ENCODE data around the gene AHDC1. TPM values are rescaled to one million over a fixed set of nuclear protein-coding genes. Genes with fewer than 3 reads are reported as not detected.

Gene AHDC1
- total RNA-seq, 1 experiment from 2014 or later = 33.7 TPM

DNA sequence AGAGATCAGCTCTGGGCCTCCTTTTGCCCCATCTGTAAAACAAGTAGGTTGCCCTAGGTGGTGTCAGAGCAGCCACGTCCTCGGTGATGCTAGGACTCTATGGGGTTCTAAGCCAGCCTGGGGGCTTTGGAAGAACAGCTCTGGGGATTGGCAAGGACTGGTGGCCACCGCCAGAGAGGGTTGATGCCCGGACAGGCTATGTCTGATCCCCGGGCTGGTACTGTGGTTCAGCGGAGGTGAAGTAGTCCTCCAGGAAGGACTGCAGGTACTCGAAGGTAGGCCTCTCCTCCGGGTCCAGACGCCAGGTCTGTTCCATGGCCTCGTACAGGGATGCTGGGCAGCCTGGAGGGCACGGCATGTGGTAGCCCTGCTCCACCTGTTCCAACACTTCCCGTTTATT lies 8.8 kb upstream of the AHDC1 start:
- H3K9ac ChIP-seq (ENCODE audit: low read length) = no peak overlapping the region
- H3K9me2 ChIP-seq (ENCODE audit: insufficient read depth) = no peaks in the 10 kb centered on the region
- intact Hi-C loops (cut with micrococcal nuclease) = no loop called here
- H3K4me1 ChIP-seq (ENCODE audit: control insufficient read depth in 1 of 2, insufficient read depth in 2 of 2, low read length in 2 of 2) = peaks cover 0 to 3% of the 10 kb centered on the region in 2 experiments; a peak in 2 of 4 replicates
- no peak overlapping the region for H3K4me3 ChIP-seq (replicated peaks in 1 of 2; ENCODE audit: low read depth in 1 of 2, low read length in 2 of 2)
- TF ChIP-seq SP1 (IDR thresholded peaks at IDR 0.05; ENCODE audit: low read depth) = no peak
- no peak for TF ChIP-seq EGR1 (IDR thresholded peaks at IDR 0.05; ENCODE audit: low read depth)
- no peaks in the 10 kb centered on the region for H4K20me1 ChIP-seq (ENCODE audit: insufficient read depth)
- POLR2A ChIA-PET = no interaction called here
- no peak overlapping the region for H3K4me2 ChIP-seq (ENCODE audit: low read length)
- no peaks in the 10 kb centered on the region for H3K79me2 ChIP-seq (ENCODE audit: insufficient read depth, low read length)
- H3K9me3 ChIP-seq (ENCODE audit: control insufficient read depth in 1 of 2, insufficient read depth in 1 of 2, low read depth in 1 of 2, low read length in 2 of 2) = no peaks in the 10 kb centered on the region
- CTCF ChIA-PET = no interaction called here
- no peaks in the 10 kb centered on the region for H3K27me3 ChIP-seq (ENCODE audit: insufficient read depth, low read length)
- H2AFZ ChIP-seq (ENCODE audit: low read depth, low read length, poor library complexity, severe bottlenecking) = no peak overlapping the region
- no peak for ATAC-seq
- BruUV-seq (replicated peaks) = no TSS peak
- no peaks in the 10 kb centered on the region for H3K36me3 ChIP-seq (ENCODE audit: control insufficient read depth in 1 of 2, insufficient read depth in 2 of 2, low read length in 2 of 2)
- no peak overlapping the region for H3K27ac ChIP-seq (ENCODE audit: low read depth, low read length)
- RAD21 ChIA-PET (ENCODE audit: low non-redundant PET in 1 of 2, low total read pairs in 2 of 2, uncharacterized antibody in 2 of 2, unreplicated experiment in 2 of 2) = no interaction called here
- no peak for DNase-seq (ENCODE audit: low read depth, low spot score)

DNA sequence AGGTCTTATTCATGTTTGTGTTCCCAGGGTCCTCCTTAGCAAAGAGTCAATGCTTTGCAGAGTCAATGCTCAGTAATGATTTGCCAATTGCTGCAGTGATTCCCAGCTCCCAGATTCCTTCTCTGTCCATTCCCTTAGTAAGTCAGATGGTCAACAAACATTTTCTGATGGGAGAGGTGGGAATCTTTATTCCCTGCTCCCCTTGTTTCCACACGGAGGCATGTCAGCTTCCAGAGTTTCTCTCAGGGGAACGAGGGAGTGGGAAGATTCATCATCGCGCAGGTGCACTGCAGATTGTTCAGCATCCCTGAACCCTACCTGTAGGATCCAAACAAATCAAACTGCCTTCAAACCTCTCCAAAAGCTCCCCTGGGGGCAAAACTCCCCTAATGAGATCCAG lies 7.5 kb upstream of the AHDC1 start:
- H3K9me2 ChIP-seq (ENCODE audit: insufficient read depth) = no peaks in the 10 kb centered on the region
- no peak overlapping the region for H3K9ac ChIP-seq (ENCODE audit: low read length)
- ChIA-PET CTCF (interaction anchor here (0.7 to 7.2 kb wide), 2 partner anchors 52 to 54 kb away, joined by 3 to 74 read pairs; no protein-coding TSS in a partner anchor), RAD21 (ENCODE audit: low non-redundant PET in 1 of 2, low total read pairs in 2 of 2, uncharacterized antibody in 2 of 2, unreplicated experiment in 2 of 2) (no interaction called here), POLR2A (no interaction called here)
- BruUV-seq (replicated peaks) = no TSS peak
- ATAC-seq (no peak), DNase-seq (ENCODE audit: low read depth, low spot score) (no peak)
- no peaks in the 10 kb centered on the region for H3K36me3 ChIP-seq (ENCODE audit: control insufficient read depth in 1 of 2, insufficient read depth in 2 of 2, low read length in 2 of 2)
- H3K4me1 ChIP-seq (ENCODE audit: control insufficient read depth in 1 of 2, insufficient read depth in 2 of 2, low read length in 2 of 2) = peaks cover 4 to 15% of the 10 kb centered on the region in 2 experiments; a peak in 3 of 4 replicates
- no peak overlapping the region for H3K4me3 ChIP-seq (replicated peaks in 1 of 2; ENCODE audit: low read depth in 1 of 2, low read length in 2 of 2)
- no peaks in the 10 kb centered on the region for H3K27me3 ChIP-seq (ENCODE audit: insufficient read depth, low read length)
- H3K9me3 ChIP-seq (ENCODE audit: control insufficient read depth in 1 of 2, insufficient read depth in 1 of 2, low read depth in 1 of 2, low read length in 2 of 2) = no peaks in the 10 kb centered on the region
- no peak overlapping the region for H3K27ac ChIP-seq (ENCODE audit: low read depth, low read length)
- no peak overlapping the region for H2AFZ ChIP-seq (ENCODE audit: low read depth, low read length, poor library complexity, severe bottlenecking)
- H3K79me2 ChIP-seq (ENCODE audit: insufficient read depth, low read length) = no peaks in the 10 kb centered on the region
- intact Hi-C loops (cut with micrococcal nuclease) = no loop called here
- H4K20me1 ChIP-seq (ENCODE audit: insufficient read depth) = no peaks in the 10 kb centered on the region
- H3K4me2 ChIP-seq (ENCODE audit: low read length) = no peak overlapping the region
- TF ChIP-seq FOSL1 (IDR thresholded peaks at IDR 0.05; ENCODE audit: low read depth) (no peak), CEBPB (IDR thresholded peaks at IDR 0.05; ENCODE audit: low read depth) (no peak), TCF7L2 (IDR thresholded peaks at IDR 0.05; ENCODE audit: borderline replicate concordance, extremely low read depth, insufficient read depth, insufficient read length) (no peak), SRF (IDR thresholded peaks at IDR 0.05; ENCODE audit: low read depth) (no peak), CBX3 (IDR thresholded peaks at IDR 0.05; ENCODE audit: low read depth) (no peak), EZH2 (IDR thresholded peaks at IDR 0.05) (no peak), YY1 (IDR thresholded peaks at IDR 0.05; ENCODE audit: extremely low read depth, insufficient replicate concordance, low read depth, low read length) (no peak), JUND (IDR thresholded peaks at IDR 0.05) (no peak), EGR1 (IDR thresholded peaks at IDR 0.05; ENCODE audit: low read depth) (no peak), ELF1 (IDR thresholded peaks at IDR 0.05; ENCODE audit: borderline replicate concordance, low read depth) (no peak), EZH2phosphoT487 (IDR thresholded peaks at IDR 0.05; ENCODE audit: borderline replicate concordance) (no peak), SIN3A (IDR thresholded peaks at IDR 0.05; ENCODE audit: low read depth) (no peak)
- TF ChIP-seq, protein P1, sequence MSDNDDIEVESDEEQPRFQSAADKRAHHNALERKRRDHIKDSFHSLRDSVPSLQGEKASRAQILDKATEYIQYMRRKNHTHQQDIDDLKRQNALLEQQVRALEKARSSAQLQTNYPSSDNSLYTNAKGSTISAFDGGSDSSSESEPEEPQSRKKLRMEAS (IDR thresholded peaks at IDR 0.05) = no peak
- TF ChIP-seq, protein P2, sequence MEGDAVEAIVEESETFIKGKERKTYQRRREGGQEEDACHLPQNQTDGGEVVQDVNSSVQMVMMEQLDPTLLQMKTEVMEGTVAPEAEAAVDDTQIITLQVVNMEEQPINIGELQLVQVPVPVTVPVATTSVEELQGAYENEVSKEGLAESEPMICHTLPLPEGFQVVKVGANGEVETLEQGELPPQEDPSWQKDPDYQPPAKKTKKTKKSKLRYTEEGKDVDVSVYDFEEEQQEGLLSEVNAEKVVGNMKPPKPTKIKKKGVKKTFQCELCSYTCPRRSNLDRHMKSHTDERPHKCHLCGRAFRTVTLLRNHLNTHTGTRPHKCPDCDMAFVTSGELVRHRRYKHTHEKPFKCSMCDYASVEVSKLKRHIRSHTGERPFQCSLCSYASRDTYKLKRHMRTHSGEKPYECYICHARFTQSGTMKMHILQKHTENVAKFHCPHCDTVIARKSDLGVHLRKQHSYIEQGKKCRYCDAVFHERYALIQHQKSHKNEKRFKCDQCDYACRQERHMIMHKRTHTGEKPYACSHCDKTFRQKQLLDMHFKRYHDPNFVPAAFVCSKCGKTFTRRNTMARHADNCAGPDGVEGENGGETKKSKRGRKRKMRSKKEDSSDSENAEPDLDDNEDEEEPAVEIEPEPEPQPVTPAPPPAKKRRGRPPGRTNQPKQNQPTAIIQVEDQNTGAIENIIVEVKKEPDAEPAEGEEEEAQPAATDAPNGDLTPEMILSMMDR (IDR thresholded peaks at IDR 0.05 in 2 of 3, conservative IDR thresholded peaks at IDR 0.05 in 1 of 3; ENCODE audit: borderline replicate concordance in 1 of 3, insufficient read depth in 1 of 3, low read depth in 2 of 3, low read length in 2 of 3) = no peak
- TF ChIP-seq, protein P3, sequence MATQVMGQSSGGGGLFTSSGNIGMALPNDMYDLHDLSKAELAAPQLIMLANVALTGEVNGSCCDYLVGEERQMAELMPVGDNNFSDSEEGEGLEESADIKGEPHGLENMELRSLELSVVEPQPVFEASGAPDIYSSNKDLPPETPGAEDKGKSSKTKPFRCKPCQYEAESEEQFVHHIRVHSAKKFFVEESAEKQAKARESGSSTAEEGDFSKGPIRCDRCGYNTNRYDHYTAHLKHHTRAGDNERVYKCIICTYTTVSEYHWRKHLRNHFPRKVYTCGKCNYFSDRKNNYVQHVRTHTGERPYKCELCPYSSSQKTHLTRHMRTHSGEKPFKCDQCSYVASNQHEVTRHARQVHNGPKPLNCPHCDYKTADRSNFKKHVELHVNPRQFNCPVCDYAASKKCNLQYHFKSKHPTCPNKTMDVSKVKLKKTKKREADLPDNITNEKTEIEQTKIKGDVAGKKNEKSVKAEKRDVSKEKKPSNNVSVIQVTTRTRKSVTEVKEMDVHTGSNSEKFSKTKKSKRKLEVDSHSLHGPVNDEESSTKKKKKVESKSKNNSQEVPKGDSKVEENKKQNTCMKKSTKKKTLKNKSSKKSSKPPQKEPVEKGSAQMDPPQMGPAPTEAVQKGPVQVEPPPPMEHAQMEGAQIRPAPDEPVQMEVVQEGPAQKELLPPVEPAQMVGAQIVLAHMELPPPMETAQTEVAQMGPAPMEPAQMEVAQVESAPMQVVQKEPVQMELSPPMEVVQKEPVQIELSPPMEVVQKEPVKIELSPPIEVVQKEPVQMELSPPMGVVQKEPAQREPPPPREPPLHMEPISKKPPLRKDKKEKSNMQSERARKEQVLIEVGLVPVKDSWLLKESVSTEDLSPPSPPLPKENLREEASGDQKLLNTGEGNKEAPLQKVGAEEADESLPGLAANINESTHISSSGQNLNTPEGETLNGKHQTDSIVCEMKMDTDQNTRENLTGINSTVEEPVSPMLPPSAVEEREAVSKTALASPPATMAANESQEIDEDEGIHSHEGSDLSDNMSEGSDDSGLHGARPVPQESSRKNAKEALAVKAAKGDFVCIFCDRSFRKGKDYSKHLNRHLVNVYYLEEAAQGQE (IDR thresholded peaks at IDR 0.05; ENCODE audit: low read depth) = no peak
- TF ChIP-seq, protein P4, sequence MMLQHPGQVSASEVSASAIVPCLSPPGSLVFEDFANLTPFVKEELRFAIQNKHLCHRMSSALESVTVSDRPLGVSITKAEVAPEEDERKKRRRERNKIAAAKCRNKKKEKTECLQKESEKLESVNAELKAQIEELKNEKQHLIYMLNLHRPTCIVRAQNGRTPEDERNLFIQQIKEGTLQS (IDR thresholded peaks at IDR 0.05) = no peak

All from HCT116 (cell line).